NCI-H1048 (cell line): ENCODE data around the gene MALRD1.

Experiments
- DNase-seq: peaks from one replicate; lab custom pipeline; 2025; lab: John Stamatoyannopoulos, UW

Gene MALRD1

GRCh38 chr10:19111501-19112267 lies 63.1 kb downstream of the MALRD1 start:
- DNase-seq: no peak

- no peak for DNase-seq
These were observed 68.8 kb downstream of the MALRD1 start for GRCh38 chr10:19117438-19117837.

GRCh38 chr10:19119191-19119590 lies 70.6 kb downstream of the MALRD1 start:
- no peak for DNase-seq

GRCh38 chr10:19120381-19120908 lies 71.8 kb downstream of the MALRD1 start:
- no peak for DNase-seq

DNA sequence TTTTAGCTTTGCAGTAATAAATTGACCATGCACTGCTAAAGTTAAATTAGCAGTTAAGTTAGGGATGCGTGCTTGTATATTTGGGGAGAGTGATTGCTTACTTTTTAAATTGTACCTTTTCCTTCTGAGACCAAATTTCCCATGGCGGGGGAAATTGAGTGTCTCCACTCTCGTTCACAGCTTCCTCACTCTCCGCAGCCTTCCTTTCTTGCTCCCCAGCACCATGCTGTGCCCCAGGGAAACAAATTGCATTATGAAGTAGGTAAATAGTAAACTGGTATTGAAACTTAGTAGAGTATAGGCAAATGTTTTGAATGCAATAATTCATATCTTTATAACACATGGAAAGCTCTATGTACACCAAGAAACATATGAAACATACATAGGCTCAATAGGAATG lies 85.4 kb downstream of the MALRD1 start:
- no peak for DNase-seq

GRCh38 chr10:19142967-19143366 lies 94.4 kb downstream of the MALRD1 start:
- no peak for DNase-seq

DNA sequence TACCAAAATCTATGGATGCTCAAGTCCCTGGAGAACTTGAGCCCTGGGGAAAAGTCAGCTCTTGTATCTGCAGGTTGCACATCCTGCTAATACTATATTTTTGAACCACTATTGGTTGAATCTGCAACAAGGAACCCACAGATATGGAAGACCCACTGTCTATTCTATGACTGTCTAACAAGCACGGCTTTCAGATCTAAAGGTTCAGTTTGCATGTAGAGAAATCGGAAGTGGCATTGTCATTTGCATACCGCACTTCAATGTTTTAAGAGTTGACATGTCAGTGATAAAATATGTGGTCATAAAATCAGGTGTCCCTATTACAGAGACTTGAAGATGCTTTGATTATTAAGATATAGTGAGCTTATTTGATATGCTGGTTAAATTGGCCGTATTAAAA lies 95.6 kb downstream of the MALRD1 start:
- DNase-seq: no peak

GRCh38 chr10:19154375-19154774 lies 105.8 kb downstream of the MALRD1 start:
- DNase-seq: no peak

GRCh38 chr10:19158358-19158757 lies 109.8 kb downstream of the MALRD1 start:
- no peak for DNase-seq

GRCh38 chr10:19158870-19159269 lies 110.3 kb downstream of the MALRD1 start:
- no peak for DNase-seq

DNA sequence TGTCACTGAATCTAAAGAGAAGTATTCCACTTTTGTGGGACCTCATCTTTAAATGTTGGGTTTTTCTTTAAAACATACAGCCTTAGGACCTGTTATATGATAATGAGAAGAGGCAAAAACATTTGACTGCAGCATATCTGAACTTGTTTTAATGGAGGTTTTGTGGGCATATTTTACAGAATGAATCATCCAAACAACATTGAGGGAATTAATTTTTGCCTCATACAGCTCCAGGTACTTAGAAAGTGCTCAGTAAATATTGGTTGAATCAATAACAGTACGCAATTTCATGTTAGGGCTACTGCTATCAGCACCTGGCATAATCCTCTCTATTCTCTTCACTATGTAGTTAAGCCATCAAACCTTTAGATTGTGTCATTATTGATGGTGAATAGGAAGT lies 115.9 kb downstream of the MALRD1 start:
- DNase-seq: no peak

DNA sequence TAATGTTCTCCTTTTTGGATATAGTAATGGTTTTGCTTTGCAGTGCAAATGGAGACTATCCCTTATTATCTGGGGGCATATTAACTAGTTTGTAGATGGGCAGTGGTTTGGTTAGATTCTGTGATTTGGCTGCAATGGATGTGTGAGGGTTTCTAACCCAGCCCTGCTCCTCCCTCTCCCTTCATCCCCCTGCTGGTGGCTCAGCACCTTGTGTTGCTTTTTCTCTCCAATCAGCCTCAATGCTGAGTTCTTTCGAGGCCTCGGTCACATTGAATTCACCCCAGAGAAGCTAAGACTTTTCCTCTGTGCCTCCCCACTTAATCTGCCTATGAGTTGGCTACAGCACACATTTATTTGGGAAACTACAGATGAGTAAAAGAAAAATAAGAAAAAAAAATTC lies 120.0 kb downstream of the MALRD1 start:
- no peak for DNase-seq

DNA sequence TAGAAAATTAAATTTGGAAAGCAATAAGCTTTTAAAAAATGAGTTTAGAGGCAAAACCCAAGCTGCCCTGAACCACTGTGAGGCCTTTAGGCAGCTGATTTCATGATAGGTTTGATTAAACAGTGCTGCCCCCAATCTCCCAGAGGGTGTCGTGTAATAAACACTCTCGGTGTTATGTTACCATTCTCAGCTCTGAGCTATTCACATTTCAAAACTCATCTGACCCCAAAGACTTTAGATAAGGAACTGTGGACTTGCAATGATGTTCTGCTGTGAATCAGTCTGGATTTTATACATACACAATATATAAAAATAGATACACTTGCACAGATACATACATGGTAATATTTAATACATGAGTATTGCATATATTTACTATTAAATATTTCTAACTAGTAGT lies 120.4 kb downstream of the MALRD1 start:
- DNase-seq: no peak

- DNase-seq: no peak
These were observed 121.1 kb downstream of the MALRD1 start for GRCh38 chr10:19169684-19170083.

DNA sequence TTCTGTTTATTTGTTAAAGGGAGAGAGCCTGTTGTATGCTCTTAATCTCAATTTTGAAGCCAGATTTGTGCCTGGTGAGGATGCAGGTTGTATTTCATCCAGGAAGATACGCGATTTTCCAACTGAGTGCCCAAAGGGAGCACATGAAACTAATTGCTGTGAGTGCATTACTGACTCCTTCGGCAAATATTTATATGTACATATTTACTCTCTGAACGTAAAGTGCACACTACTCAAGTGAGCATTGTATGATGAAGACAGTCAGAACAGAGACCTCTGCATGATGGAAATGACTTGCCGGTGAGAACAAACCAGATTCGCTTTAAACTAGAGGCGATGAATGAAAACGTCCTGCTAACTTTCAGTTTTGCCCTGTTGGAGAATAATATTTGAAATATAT lies 130.1 kb downstream of the MALRD1 start:
- no peak for DNase-seq

- DNase-seq: no peak
These were observed 136.3 kb downstream of the MALRD1 start for GRCh38 chr10:19184891-19185290.

GRCh38 chr10:19194866-19195265 lies 146.3 kb downstream of the MALRD1 start:
- no peak for DNase-seq

DNA sequence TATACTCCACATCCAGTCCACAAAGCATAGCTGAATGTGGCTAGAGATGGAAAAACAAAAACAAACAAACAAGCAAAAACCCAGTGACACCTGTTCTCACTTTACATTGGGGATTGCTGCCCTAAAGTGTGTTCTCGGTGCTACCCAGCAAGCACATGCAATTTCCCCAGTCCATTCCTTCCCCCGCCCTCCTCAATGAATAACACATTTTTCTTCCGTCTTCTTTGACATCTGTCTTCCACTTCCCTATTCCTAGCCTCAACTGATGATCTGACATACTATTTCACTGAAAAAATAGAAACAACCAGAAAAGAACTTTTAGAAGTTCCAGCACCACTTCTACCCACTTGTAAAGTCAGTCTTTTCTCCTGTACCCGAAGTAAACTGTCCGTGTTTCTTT lies 147.1 kb downstream of the MALRD1 start:
- no peak for DNase-seq

DNA sequence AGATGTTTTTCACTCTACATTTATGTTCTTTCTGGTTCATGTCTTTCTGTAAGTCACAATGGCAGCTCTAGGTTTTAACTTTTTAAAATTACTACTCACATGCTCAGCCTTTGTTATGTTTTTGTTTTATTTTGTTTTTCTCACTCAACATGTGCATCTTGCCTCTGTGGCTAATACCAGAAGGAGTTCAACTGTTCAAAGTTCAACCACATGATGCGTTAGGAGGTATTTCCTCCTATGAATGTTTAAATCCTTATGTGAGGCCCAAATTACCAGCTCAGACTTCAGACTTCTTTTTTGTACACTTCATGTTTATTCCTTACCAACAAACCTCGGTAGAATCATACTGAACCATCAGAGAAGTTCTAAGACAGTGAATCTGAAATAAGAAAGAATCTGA lies 151.6 kb downstream of the MALRD1 start:
- DNase-seq: no peak

DNA sequence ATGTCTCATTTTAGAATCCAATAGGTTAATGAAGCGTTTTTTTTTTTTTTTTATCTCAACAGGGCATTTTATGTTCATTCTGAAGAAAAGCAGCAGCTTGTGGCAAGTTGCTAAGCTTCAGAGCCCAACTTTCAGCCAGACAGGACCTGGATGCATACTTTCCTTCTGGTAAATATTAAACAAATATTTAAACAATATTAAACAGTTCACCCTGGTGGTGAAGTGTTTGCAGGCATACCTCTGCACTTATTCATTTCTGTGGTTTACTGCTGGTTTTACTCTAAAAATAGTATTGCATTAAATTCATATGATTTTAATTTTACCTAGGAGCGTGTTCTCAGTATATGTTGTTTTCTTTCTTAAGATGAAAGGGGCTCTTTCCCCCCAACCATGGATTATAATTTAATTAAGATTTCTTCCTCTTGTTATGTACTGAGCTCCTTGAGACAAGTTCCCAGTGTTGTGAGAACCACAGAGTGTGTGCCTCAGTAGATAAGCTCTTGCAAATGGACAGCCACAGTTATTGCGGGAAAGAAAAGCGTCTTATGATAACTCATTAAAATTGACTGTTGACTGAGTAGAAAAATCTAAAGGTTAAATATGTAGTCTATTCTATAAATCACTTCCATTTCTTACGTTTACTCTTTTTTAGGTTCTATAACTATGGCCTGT lies 155.8 kb downstream of the MALRD1 start:
- no peak for DNase-seq

DNA sequence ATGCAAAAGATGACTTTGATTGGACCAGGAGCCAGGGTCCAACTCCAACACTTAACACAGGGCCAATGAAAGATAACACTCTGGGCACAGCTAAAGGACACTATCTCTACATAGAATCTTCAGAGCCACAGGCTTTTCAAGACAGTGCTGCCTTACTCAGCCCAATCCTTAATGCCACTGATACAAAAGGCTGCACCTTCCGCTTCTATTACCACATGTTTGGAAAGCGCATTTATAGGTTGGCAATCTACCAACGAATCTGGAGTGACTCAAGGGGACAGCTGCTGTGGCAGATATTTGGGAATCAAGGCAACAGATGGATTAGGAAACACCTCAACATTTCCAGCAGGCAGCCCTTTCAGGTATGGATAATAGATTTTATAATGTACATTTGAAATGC lies 160.7 kb downstream of the MALRD1 start:
- DNase-seq: no peak

- DNase-seq: no peak
These were observed 164.0 kb downstream of the MALRD1 start for GRCh38 chr10:19212590-19212989.

DNA sequence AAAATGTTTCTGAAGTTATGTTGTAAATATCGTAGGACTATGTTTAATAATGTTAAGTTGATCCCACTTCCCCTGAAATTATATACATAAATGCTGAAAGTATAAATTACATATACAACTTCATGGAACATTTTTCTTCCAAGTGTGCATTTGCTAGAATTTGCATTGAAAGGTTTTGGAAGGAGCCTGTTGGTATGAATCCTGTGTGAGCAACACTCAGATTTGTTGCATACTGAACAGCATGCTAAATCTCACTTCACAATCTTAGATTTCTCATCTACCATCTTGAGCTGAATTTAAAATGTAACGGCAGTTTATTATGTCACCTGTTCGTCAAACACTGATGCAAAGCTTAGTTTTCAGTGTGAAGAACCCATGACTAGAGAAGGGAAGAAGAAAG lies 172.6 kb downstream of the MALRD1 start:
- DNase-seq: no peak

- no peak for DNase-seq
These were observed 177.4 kb downstream of the MALRD1 start for GRCh38 chr10:19226025-19226424.
